Heart right ventricle (tissue), 16 donors: ENCODE data around the gene MEF2C. TPM values are rescaled to one million over a fixed set of nuclear protein-coding genes. Genes with fewer than 3 reads are reported as not detected.
A peak's percentile ranks its signal among the peaks of the same experiment; 100 is the strongest.

Source experiments
- ATAC-seq, 8 donors: fragments of 200-7000 bp; cut with Tn5 transposase; one replicate each; pipeline ENCODE4 v1.9.1; 2020; ENCODE audit warnings: mild to moderate bottlenecking in 8 of 8, moderate library complexity in 8 of 8, moderate number of reproducible peaks in 1 of 8
- DNase-seq, 2 donors: peaks; one replicate each; pipeline ENCODE4 v3.0.0-alpha.2; 2020
- H3K27ac ChIP-seq, 10 donors: fragments of 200-600 bp; sonication (generic) in 2 of 10; one replicate each; pipeline versions ENCODE4 v1.5.0 to v1.8.0; 2020 to 2022; ENCODE audit warnings: mild to moderate bottlenecking in 3 of 10
- H3K27me3 ChIP-seq, 7 donors: fragments of 200-600 bp; one replicate each; pipeline ENCODE4 v1.8.0; 2021 to 2022; ENCODE audit warnings: mild to moderate bottlenecking in 2 of 7
- H3K36me3 ChIP-seq, 9 donors: fragments of 200-600 bp; sonication (generic) in 1 of 9; one replicate each; pipeline versions ENCODE4 v1.5.0 to v1.8.0; 2020 to 2022; ENCODE audit warnings: mild to moderate bottlenecking in 2 of 9
- H3K4me1 ChIP-seq, 9 donors: fragments of 200-600 bp; sonication (generic) in 1 of 9; one replicate each; pipeline versions ENCODE4 v1.5.0 to v1.8.0; 2020 to 2022; ENCODE audit warnings: mild to moderate bottlenecking in 4 of 9
- H3K4me3 ChIP-seq, 10 donors: fragments of 200-600 bp; sonication (generic) in 2 of 10; one replicate each; pipeline versions ENCODE4 v1.5.0 to v1.8.0; 2020 to 2022; ENCODE audit warnings: mild to moderate bottlenecking in 7 of 10, moderate library complexity in 2 of 10
- H3K9me3 ChIP-seq, 11 donors: fragments of 200-600 bp in 10 of 11; sonication (generic) in 2 of 11; one replicate each; pipeline versions ENCODE4 v1.5.0 to v1.8.0; 2013 to 2022; ENCODE audit warnings: mild to moderate bottlenecking in 2 of 11, control low read depth in 1 of 11, moderate library complexity in 1 of 11
- CTCF ChIP-seq, 9 donors: fragments of 200-600 bp; sonication (generic) in 2 of 9; IDR thresholded peaks; one replicate each; pipeline versions ENCODE4 v1.5.0 to v1.8.0; 2021 to 2022; ENCODE audit warnings: antibody characterized with exemption in 9 of 9, mild to moderate bottlenecking in 5 of 9, moderate library complexity in 1 of 9
- WGBS, 2 donors: extraction: QIAGEN DNeasy Blood & Tissue Kit; methylation state at CpG; one replicate each; pipeline ENCODE4 v1.1.7; 2013; ENCODE audit warnings: inconsistent platforms in 1 of 2; 5-methylcytosine and 5-hydroxymethylcytosine counted together
- intact Hi-C, 10 donors: fragments of 100-400 bp; cut with DNase I; formaldehyde crosslinking; loops; one replicate each; pipeline versions ENCODE4 v1.11.1 to v1.14.2; 2022
- polyA plus RNA-seq, 2 donors: library from polyadenylated mRNA; stranded (reverse); fragments of 200-250 nt; gene quantifications; one replicate each; pipeline ENCODE4 v1.2.3, GENCODE V29; 2013
- total RNA-seq, 10 donors: library from RNA; stranded (reverse); fragmentation: NEBNext Ultra II Directional in 3 of 10; extraction: Animal tissue kit (Norgen Biotek cat#: 25700) in 3 of 10; gene quantifications; one replicate each; pipeline versions ENCODE4 v1.2.1 to v1.2.4, GENCODE V29; 2021 to 2023
- donor health status: Arrhythmogenic right ventricular cardiomyopathy.
- donor health status: ischemic (EF 13 %, LVEDD 7.1; RV severe dilation, severe dysfunction).
- donor health status: healthy with polysubstance abuse.
- donor health status: DM: no; HTN: yes; CAD: no.
- donor health status: DM: no; HTN: no; CAD: no.
- donor health status: ischemic (EF 25% LVEDD 6.9; RV normal size, moderate dysfunction).
- donor health status: ischemic (EF 25% LVEDD 5.7; RV mildly dilated, moderate dysfunction).
- donor health status: healthy.
- donor health status: DM: yes; HTN: yes; CAD: no.
- donor health status: Ischemic cardiomyopathy.
- donor health status: ischemic (EF 35%, LVEDD 5.7; RV mildly dilated, moderate dysfunction).
- donor health status: nonischemic (EF 11% LVEDD 7.7; RV severe dilation, severe dysfunction).
- donor health status: DM: yes; HTN: yes; CAD: no.
- donor health status: PGD.
- donor health status: ischemic (EF 29% LVEDD 5.4; RV normal size, mild dysfunction).
- donor health status: nonischemic (EF 23%, LVEDD 6.1; RV moderate dilation, normal function).

The MEF2C gene
- total and polyA plus RNA-seq, 12 donors: 11.2 to 88.7 (median 66.3) TPM

- WGBS, 2 donors: 1 to 2% methylated on average over 54 of the region's 54 CpGs
- peak; percentile 19 to 56 (median 38) for ATAC-seq
- intact Hi-C loops: loop anchor here in 3 of 10 donors (5.0 kb wide), 2 partner anchors 534 to 894 kb away; no protein-coding TSS in a partner anchor
- no peak for TF ChIP-seq CTCF (IDR thresholded peaks at IDR 0.05)
- no peaks in the 10 kb centered on the region for H3K36me3 ChIP-seq
- peaks cover 3 to 39% (median 30%) of the 10 kb centered on the region in 9 donors for H3K4me1 ChIP-seq
- no peak for DNase-seq
- peaks cover 55 to 100% (median 99%) of the 10 kb centered on the region in 7 donors for H3K27me3 ChIP-seq
- no peak overlapping the region for H3K27ac ChIP-seq
- H3K4me3 ChIP-seq: peak overlapping the region in 9 of 10 donors; percentile 18 to 59 (median 46)
- no peaks in the 10 kb centered on the region for H3K9me3 ChIP-seq
Observed at GRCh38 chr5:88675708-88676636, 207.0 kb downstream of the MEF2C start.

- TF ChIP-seq CTCF (IDR thresholded peaks at IDR 0.05): no peak
- DNase-seq: no peak
- intact Hi-C loops: loop anchor here in 3 of 10 donors (5.0 kb wide), 2 partner anchors 533 to 893 kb away; no protein-coding TSS in a partner anchor
- 6 to 8% methylated on average over 19 of the region's 19 CpGs for WGBS, 2 donors
- H3K36me3 ChIP-seq: no peaks in the 10 kb centered on the region
- H3K4me3 ChIP-seq: peak overlapping the region in 9 of 10 donors; percentile 18 to 59 (median 47)
- H3K9me3 ChIP-seq: no peaks in the 10 kb centered on the region
- ATAC-seq: peak in 6 of 8 donors; percentile 7 to 43 (median 25)
- peaks cover 0 to 32% (median 24%) of the 10 kb centered on the region in 9 donors for H3K4me1 ChIP-seq
- H3K27ac ChIP-seq: no peak overlapping the region
- H3K27me3 ChIP-seq: peaks cover 52 to 100% (median 99%) of the 10 kb centered on the region in 7 donors
Observed at GRCh38 chr5:88675168-88675707, 207.7 kb downstream of the MEF2C start.

GRCh38 chr5:88674356-88675167, 208.4 kb downstream of the MEF2C start:
- no peak overlapping the region for H3K27ac ChIP-seq
- ATAC-seq: peak; percentile 23 to 59 (median 47)
- no peak for DNase-seq
- peaks cover 0 to 27% (median 20%) of the 10 kb centered on the region in 9 donors for H3K4me1 ChIP-seq
- no peak for TF ChIP-seq CTCF (IDR thresholded peaks at IDR 0.05)
- H3K36me3 ChIP-seq: no peaks in the 10 kb centered on the region
- 2% methylated on average over 71 to 78 of the region's 78 CpGs for WGBS, 2 donors
- peak overlapping the region; percentile 18 to 59 (median 46) for H3K4me3 ChIP-seq
- peaks cover 55 to 100% (median 99%) of the 10 kb centered on the region in 7 donors for H3K27me3 ChIP-seq
- no peaks in the 10 kb centered on the region for H3K9me3 ChIP-seq
- intact Hi-C loops: loop anchor here in 3 of 10 donors (5.0 kb wide), 2 partner anchors 532 to 892 kb away; no protein-coding TSS in a partner anchor
